ENCODE measurements around the gene KIAA1217.

Gene KIAA1217

DNA sequence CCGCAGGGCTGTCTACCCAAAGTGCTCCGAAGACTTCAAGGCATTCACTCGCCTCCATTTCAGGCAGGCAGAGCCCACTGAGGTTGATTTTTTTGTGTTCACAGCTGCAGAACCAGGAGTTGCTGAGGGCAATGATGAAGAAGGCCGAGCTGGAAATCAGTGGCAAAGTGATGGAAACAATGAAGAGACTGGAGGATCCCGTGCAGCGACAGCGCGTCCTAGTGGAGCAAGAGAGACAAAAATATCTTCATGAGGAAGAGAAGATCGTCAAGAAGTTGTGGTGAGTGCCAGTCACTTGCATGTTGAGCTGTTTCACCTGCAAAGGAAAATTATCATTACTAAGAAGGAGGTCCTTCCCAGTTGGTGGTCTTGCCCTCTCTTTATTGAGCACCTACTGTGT, 304.2 kb downstream of the KIAA1217 start:
- DNase-seq = no peak

DNA sequence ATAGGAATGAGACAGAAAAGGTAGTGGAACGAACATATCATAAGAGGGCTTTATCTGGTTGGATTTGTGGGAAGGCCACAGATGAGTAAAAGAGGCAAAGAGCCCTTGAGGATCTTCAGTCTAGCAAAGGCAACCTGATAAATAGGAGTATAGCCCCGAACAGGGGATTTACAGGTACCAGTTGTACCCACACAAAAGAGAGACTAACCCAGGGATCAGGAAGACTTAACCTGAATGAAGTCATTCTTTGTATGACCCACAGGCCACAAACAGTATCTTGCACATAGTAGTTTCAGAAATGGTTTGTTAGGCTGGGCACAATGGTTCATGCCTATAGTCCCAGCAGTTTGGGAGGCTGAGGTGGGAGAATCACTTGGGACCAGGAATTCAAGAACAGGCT, 306.5 kb downstream of the KIAA1217 start:
- no peak for DNase-seq

DNA sequence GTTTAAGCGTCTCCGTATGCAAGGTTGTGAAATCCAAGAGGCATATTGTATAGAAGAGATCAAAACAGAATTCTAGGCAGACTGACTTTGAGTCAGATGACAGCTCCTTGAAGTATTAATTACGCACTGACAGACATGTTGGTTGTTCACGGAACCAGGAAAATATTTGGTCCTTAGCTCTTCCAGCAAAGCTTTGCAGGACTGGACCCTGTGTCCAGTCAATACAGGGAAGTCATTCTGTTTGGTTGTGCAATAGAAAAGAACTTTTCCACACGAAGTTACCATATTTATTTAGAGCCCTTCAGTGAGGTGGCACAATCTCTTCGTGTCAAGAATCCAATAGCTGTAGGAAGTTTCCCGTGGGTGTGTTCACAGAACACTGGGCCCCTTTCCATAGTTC, 309.5 kb downstream of the KIAA1217 start:
- DNase-seq = no peak

DNA sequence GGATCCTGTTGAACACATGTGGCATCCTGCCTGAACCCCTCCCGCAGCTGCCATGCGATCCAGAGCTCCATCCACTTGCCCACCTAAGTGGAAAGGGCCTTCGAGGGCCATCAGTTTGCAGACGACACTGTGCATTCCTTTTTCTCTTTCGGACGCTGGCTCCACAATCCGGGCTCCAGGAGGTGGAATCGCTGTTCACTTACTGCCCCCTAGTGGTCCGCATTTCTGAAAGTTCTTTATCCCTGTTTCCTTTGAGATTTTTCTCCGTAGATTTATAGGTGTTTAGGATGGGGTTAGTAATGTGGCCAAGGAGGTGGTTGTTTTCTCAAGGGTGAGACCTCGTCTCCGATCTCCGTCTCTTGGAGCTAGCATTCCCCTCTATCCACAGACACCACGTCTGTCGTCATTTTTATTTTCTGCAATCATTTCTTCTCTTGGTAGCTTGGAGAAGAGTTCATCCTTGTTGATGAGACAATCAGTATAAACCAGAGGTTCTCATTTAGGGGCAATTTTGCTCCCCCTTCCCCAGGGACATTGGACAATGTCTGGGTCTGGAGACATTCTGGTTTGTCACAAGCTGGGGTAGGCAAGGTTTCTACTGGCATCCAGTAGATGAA, 310.2 kb downstream of the KIAA1217 start:
- DNase-seq = peak; percentile 0

- no peak for DNase-seq
Observed at GRCh38 chr10:24519950-24520349, 311.0 kb downstream of the KIAA1217 start.

DNA sequence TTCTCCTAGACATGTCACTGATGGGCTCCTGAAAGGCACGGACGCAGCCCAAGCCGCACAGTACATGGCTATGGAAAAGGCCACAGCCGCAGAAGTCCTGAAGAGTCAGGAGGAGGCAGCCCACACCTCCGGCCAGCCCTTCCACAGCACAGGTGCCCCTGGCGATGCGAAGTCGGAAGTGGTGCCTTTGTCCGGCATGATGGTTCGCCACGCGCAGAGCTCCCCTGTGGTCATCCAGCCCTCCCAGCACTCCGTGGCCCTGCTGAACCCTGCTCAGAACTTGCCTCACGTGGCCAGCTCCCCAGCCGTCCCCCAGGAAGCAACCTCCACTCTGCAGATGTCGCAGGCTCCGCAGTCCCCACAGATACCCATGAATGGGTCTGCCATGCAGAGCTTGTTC, 315.4 kb downstream of the KIAA1217 start:
- no peak for DNase-seq

- no peak for DNase-seq
Observed at GRCh38 chr10:24526085-24526649, 317.2 kb downstream of the KIAA1217 start.

DNA sequence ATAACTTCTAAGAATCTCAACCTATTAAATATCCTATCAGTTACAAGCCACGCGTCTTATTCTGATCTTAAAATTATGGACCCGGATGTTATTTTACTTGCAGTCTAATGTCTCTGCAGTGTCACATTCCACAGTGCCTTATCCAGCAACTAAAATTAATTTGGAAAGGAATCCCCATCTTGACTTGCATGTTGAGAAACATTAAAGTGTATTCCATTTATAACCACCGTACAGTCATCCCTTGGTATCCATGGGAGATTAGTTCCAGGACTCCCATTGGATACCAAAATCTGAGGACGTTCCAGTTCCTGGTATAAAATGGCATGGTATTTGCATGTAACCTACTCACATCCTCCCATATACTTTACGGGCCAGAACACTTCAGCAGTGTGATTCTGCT, 320.0 kb downstream of the KIAA1217 start:
- no peak for DNase-seq

DNA sequence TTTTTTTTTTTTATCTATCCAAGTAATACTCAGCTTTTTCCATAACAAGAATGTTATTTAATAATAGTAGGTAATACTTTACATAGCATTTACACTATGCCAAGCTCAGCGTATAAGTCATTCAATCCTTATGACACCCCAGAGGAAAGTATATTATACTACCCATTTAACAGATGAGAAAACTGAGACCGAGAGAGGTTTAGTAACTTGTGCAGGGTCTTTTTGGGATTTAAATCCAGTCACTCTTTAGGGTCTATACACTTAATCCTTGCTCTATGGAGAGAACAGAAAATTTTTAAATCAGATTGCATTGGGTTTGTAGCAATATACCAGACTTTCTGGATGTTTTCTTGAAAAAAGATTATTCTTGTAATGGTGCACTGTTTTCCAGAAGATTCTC, 322.5 kb downstream of the KIAA1217 start:
- DNase-seq = no peak

DNA sequence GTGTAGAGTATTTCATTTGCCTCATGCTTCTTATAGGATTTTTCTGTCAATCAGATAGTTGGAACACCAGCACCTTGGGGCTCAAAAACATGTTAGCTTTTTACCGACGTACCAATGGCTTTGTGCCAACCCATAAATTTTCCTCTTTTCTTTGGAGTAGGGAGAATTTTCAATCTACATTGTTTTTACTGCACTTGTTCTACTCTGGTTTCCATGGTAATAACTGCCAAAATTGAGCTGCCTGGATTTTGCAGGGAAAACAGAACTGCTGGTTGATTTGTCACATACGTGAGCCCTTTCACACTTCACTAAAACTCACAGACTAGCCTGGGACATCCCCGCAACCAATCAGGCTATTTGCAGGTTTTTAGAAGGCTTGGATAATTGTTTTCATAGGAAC, 325.0 kb downstream of the KIAA1217 start:
- no peak for DNase-seq

DNA sequence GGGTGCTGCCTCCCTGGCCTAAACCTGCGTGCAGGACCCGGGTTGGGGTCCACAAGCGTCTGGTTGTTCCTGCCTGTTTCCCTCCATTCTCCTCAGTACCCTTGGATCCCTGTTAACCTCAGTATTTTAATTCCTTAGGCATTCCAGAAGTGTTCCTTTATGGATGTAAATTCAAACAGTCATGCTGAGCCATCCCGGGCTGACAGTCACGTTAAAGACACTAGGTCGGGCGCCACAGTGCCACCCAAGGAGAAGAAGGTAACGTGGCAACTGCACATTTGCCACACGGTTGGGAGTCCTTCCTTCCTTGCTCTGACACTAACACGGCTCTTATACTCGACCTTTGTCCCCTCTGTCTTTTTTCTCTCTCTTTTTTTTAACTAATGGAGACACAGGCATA, 327.7 kb downstream of the KIAA1217 start:
- DNase-seq = no peak

DNA sequence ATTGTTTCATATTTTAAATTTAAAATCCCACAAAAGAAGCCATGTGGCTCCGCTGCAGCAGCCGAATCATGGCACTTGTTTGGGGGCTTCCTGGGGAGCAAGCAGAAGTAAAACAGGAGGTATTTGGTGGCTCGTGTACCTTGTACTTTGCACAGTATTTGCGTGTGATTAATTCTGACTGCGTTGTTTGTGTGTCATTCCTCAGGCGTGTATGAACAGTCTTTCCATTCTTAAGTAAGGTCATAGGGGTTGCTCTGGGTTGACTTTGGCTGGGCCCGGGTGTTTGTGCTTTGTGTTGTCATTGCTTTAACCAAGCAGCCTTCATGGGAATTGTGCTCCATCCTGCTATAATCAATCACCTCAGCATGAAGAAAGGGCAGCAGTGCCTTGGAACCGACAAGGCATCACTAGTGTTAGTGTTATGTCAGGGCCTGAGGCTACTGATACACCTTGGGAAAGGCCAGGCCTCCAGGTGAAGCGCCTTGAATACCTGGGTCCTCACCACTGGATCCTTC, 332.4 kb downstream of the KIAA1217 start:
- no peak for DNase-seq

DNA sequence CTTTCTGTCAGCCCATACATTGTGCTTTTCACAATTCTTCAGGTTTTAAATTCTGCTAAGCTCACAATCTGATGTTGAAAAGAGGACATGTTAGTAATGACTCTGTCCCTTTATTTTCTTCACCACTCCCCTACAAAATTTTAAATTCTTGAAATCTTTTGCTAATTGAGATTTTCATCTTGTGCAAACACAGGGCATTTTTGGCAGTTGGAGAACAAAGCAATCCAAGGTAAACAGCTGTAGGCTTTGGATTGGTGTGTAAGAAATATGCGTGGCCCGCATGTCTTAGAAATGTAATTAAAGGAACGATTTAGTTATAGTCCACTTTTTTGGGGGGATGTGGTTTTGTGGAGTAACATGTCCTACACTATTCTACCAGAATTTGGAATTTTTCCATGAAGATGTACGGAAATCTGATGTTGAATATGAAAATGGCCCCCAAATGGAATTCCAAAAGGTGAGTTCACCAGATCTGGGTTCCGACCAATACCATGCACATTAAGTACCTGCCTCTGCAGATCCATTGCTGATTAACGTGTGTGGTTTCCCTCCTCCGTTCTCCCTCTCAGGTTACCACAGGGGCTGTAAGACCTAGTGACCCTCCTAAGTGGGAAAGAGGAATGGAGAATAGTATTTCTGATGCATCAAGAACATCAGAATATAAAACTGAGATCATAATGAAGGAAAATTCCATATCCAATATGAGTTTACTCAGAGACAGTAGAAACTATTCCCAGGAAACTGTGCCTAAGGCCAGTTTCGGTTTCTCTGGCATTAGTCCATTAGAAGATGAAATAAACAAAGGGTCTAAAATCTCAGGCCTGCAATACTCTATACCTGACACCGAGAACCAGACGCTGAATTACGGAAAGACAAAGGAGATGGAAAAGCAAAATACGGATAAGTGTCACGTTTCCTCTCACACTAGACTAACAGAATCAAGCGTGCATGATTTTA, 333.7 kb downstream of the KIAA1217 start:
- no peak for DNase-seq

GRCh38 chr10:24544776-24545175, 335.8 kb downstream of the KIAA1217 start:
- no peak for DNase-seq

GRCh38 chr10:24545585-24545984, 336.6 kb downstream of the KIAA1217 start:
- no peak for DNase-seq

GRCh38 chr10:24550680-24551079, 341.7 kb downstream of the KIAA1217 start:
- no peak for DNase-seq

DNA sequence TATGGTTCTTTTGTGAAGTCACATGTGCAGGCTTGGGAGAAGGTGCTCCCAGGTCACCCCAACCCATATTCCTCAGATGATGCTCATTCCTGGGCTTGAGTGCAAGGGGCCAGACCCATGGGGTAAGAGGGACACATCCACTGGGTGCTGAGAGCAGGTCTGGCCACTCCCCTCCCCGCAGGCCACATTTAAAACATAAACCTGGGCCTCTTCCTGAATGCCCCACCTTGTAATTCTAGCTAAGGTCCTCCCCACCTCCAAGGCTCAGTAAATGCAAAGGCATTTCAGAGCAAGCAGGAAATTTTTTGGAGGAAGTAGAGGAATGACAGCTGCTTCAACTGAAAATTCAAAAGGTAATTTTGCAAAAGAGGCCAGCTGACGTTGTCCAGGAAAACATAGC, 342.2 kb downstream of the KIAA1217 start:
- no peak for DNase-seq

DNA sequence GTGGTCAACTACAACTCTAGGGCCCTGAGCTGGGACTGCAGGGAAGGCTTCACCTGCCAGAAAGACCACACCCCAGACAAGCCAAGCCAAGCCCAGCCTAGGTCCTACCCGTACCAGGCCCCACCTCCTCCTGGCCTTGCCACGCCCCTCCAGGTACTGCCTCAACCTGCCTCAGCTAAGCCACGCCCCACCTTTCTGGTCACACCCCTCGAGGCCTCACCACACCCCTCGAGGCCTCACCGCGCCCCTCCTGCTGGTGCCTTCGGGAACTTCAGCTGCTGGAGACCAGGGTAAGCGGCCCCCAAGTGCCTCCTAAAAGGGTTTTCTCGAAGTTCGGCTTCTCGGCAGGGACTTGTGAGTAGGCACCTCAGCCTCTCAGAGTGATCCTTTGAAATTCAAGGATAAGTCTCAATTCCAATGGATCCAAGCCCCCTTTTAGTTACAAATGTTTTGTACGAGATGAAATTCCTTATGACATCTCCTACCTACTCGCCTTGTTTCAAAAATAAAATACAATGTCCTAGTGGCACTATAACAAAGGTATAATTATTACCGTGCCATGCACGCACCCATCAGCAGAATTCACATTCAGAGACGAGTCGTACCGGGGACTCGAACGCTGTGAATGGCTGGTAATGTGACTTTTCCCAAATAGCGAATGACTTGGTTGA, 343.5 kb downstream of the KIAA1217 start:
- DNase-seq = no peak

- DNase-seq = no peak
Observed at GRCh38 chr10:24553051-24553612, 344.2 kb downstream of the KIAA1217 start.

DNA sequence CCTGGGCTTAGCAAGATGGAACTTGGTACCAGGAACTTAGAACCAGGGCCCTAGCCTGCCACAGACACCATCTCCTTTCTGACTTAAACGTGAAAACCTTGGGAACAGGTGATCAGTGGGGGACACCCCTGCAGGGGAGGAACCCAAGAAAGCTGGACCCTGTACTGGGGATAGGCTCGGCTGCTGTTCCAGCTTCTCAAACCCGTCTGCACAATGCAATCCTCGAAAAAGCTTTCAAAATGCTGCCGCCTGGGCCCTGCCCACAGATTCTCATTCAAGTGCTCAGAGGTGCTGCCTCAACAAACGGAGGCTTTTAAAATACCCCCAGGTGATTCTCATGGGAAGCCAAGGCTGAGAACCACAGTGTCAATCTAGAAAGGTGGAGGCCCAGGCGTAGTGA, 345.1 kb downstream of the KIAA1217 start:
- no peak for DNase-seq

GRCh38 chr10:24556126-24556749, 347.3 kb downstream of the KIAA1217 start:
- peak; percentile 1 for DNase-seq
